GM19025 (cell line): ENCODE data around the gene SLC10A3.
A peak's percentile ranks its signal among the peaks of the same experiment; 100 is the strongest.

Experiments used
- ATAC-seq: cut with Tn5 transposase; IDR thresholded peaks from one replicate; pipeline ENCODE4 v1.9.1; 2021; ENCODE audit warnings: mild to moderate bottlenecking, low read depth, moderate library complexity; ENCODE audit not compliant: unreplicated experiment

The SLC10A3 gene

GRCh38 chrX:154490414-154491083 lies at the start of gene SLC10A3:
TSS of gene SLC10A3 (minus strand) at chrX:154490629. CDS start at chrX:154488940, 1,689 bp downstream.
- ATAC-seq: peak; percentile 82

GRCh38 chrX:154539077-154539476 lies 48.6 kb upstream of the SLC10A3 start:
- ATAC-seq: no peak

DNA sequence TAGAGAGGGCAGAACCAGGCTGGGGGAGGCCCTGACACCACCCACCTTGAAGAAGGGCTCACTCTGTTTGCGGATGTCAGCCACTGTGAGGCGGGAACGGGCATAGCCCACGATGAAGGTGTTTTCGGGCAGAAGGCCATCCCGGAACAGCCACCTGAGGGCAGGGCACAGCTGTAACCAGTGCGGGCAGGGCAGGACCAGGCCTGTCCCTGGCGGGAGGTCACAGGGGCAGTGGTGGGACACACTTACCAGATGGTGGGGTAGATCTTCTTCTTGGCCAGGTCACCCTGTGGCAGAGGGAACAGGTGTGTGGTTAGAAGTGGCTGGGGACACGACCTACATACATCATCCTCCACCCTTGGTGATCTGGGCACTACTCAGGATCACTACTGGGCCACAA lies 45.5 kb upstream of the SLC10A3 start:
- ATAC-seq: no peak

DNA sequence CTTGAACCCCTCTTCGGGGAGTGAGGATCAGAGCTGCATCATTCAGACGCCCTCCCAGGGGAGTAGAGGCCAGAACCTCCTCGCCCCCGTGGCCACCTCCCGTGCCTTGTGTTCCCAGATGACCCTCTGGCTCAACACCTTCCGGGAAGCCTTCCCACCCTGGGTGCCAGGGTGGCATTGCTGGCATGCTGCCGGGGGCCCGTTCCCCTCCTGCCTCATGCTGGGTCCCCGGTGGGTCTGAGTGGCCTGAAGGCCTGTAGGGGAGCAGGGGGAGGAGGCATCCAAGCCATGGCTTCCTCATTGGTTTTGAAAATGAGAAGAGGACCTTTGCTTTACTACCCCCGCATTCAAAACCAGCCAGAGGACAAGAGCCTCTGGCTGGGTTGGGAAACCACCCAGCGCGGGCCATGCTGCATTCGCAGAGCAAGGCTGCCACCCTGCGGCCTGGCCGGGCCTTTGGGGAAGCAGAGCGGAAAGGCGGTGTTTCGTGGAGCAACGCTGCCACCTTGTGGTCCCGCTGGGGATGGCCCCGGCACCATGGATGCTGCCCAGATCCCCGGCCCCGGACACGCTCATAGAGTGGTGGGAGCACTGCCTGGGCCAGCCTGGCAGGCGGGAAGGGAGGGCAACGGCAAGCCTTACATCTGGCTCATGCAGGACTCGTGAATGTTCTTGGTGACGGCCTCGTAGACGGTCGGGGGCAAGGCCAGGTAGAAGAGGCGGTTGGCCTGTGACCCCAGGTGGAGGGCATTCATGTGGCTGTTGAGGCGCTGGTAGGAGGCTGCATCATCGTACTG lies 44.3 kb upstream of the SLC10A3 start:
- peak; percentile 49 for ATAC-seq

DNA sequence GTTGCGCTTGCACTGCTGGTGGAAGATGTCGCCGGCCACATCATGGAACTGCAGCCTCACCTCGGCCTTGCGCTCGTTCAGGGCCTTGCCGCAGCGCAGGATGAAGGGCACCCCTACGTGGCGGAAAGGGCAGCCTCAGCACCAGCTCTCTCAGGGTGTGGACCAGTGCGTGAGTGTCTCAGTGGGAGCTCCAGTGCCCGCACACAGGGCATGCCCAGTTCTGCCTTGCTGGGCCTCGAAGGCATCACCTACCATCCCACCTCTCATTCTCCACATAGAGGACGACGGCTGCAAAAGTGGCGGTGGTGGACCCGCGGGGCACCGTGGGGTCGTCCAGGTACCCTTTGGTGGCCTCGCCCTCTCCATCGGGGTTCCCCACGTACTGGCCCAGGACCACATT lies 42.3 kb upstream of the SLC10A3 start:
- no peak for ATAC-seq

GRCh38 chrX:154531626-154532025 lies 41.2 kb upstream of the SLC10A3 start:
- ATAC-seq: no peak

DNA sequence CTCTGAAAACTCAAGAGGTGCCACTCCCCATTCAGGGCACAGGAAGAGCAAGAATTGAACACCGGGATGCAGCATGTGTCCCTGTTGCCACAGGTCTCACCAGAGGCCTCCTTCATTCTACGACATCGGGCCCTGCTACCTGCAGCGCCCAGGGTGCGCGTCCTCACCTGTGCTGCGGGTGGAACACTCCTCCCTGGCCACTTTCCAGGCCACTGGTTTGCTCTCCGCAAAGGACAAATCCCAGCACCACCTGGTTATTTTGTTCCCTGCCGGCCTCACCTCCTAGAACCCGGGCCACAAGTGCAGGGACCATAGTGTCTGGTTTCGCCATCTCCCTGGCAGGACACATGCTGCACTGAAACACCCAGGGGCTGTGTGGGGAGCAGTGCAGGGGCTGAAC lies 39.9 kb upstream of the SLC10A3 start:
- ATAC-seq: no peak

- ATAC-seq: no peak
Measured at GRCh38 chrX:154529206-154529612, 38.8 kb upstream of the SLC10A3 start.

GRCh38 chrX:154526901-154527675 lies 36.7 kb upstream of the SLC10A3 start:
- peak; percentile 66 for ATAC-seq

GRCh38 chrX:154525606-154526490 lies 35.4 kb upstream of the SLC10A3 start:
- ATAC-seq: no peak

DNA sequence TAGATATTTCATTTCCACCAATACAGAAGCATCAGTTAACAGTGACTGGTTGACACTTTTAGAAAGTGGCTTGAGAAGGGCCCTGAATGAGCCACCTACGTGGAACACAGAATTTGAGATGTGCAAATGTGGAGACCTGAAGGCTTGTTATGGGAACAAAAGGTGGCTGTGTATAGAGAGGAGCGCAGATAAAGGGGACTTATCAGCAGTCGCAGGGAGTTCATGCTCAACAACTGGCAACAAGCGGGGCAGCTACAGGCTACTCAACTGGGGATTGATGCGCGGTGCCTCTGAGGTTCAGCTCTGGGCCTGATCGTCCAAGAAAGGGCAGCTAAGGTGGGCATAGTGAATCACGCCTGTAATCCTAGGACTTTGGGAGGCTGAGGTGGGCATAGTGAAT lies 29.0 kb upstream of the SLC10A3 start:
- no peak for ATAC-seq

GRCh38 chrX:154517101-154517781 lies 26.8 kb upstream of the SLC10A3 start:
- no peak for ATAC-seq

GRCh38 chrX:154516656-154517100 lies 26.2 kb upstream of the SLC10A3 start:
- no peak for ATAC-seq

DNA sequence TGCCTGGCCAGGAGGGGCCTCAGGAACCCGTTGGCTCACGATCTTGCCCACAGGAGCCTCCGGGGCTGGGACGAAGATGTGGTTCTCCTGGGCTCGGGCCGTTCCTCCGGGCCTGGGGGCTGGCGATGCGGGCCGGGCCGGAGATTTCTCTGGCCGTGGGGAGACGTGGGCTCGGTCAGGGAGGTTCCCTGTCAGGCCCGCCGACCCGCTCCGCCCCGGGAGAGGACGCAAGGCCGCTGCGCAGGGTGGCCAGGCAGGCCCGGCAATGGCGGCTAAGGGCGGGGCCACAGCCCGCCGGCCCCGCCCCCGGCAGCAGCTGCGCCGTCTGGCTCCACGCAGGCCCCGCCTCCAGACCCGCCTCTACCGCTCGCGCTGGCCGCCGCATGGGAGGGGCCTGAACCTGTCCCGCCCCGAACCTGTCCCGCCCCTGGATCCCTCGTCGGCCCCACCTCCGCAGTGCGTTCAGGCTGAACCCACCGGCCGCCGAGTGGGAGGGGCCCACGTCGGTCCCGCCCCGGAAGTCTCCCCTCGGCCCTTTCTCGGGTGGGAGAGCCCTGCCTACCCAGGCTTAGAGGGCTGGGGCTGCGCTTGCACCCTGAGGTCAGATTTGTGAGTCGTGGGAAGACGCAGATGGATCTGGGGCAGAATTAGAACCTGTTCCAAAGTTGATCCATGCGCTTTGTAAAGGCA lies 25.7 kb upstream of the SLC10A3 start, which contains the start of gene FAM3A:
TSS of gene FAM3A (minus strand) at position 267 of the 690 bp plus-strand sequence. CDS start 460 bp downstream, outside the sequence.
- ATAC-seq: peak; percentile 95

- ATAC-seq: no peak
Measured at GRCh38 chrX:154515090-154515965, 24.9 kb upstream of the SLC10A3 start.

DNA sequence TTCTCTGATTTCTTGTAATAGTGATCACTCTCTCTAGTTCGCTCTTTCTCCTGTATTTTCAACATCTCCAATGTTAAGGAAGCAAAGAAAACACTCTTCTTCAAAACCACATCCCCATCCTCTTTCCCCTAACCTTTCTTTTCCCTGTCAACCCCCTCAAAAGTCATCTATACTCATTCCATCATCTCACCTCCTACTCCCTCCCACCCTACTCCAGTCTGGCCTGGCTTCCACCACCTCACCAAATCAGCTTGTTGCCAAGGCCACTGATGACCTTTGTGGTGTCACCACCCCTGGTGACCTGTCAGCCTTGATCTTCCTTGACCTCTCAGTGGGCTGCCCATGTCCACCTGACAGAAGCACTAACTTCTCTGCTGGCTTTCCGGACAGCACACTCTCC lies 23.3 kb upstream of the SLC10A3 start:
- no peak for ATAC-seq

- no peak for ATAC-seq
Measured at GRCh38 chrX:154512879-154513553, 22.6 kb upstream of the SLC10A3 start.
